SIG-M5 treated with dmso at 0.1 percent for 504 hours (cell line): Measurements from ENCODE around the gene NDUFA5.

ENCODE experiments used
- DNase-seq: peaks from one replicate; lab custom pipeline; 2025; ENCODE audit not compliant: unreplicated experiment; lab: John Stamatoyannopoulos, UW

Gene NDUFA5

GRCh38 chr7:123557398-123558288 is at the start of gene NDUFA5:
Gene NDUFA5 (minus strand): TSS chr7:123557818. CDS start chr7:123557795, 23 bp downstream.
- DNase-seq, result peak; percentile 98

- no peak for DNase-seq
Measured at GRCh38 chr7:123604739-123605138, 47.1 kb upstream of the NDUFA5 start.

DNA sequence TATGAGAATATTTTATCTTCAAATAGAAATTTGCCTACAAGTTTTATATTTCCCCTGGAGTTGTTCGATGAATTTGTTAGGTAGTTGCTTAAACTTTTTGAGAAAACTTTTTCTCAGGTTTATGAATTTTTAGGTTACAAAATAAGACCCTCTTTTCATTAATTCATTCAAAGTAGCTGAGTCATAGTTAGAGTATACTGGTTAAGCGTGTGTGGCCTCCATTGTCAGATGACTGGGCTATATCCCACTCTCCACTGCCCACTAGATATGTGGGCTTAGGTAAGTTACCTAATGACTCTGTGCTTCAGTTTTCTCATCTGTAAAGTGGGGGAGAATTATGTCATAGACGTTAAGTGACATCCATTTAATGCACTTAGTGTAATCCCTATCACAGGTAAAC is 45.0 kb upstream of the NDUFA5 start:
- no peak for DNase-seq

DNA sequence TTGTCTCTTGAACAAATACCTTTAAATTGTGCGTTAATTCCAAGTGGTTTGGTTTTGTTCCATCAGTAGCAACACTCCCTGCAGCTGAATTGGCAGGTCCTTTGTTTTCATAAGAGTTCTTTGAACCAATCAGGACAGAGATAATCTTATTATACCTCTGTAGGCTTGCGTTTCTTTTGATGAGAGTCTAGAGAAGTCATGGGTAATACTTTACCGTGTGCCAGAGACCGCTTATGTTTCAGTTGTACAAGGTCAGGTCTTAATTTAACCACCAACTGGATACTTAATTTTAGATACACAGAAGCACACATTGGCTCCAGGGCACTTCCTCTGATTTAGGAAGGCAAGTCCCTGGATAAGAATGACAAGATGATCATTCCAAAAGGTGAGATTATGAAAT is 43.9 kb upstream of the NDUFA5 start, which contains the start of gene ASB15:
ASB15 (plus strand) TSS at position 292 of the 400 bp plus-strand sequence. CDS start 12,682 bp downstream, outside the sequence.
- DNase-seq, result no peak

GRCh38 chr7:123600876-123601275 is 43.3 kb upstream of the NDUFA5 start:
- DNase-seq, result no peak

DNA sequence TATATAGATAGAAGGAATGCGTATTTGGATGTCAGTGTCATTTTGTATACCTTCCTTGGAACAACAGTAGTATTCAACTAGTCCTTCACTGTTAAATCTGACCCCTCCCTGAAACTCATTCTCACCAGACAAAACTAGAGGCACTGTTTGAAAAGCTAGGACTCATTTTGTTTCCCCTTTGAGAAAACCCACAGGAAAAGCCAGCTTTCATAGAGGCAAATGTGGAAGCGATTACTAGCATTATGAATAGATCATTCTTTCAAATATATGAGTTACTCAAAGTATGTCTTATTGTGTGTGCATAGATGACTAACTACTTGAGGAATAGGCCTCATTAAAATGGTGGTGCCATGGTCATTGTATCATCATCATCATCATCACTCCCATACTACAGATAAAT is 42.1 kb upstream of the NDUFA5 start:
- no peak for DNase-seq

DNA sequence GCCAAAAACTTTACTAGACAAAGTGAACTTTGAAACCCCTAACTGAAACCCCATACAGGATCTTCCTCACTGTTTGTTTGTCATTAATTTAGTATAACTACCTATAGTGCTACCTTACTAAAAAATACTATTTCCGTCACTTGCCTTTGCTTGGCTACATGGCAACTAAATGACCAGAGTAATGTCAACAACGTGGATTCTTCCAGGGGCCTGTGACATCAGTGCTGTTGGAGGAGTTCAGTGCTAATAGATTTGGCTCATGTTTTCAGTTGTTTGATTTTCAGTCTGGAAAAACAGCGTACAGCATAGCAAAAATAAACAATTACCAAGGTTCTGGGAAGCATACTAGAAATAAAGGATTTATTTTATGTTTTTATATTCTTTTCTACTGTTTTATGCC is 41.0 kb upstream of the NDUFA5 start:
- DNase-seq, result no peak

GRCh38 chr7:123594813-123595241 is 37.2 kb upstream of the NDUFA5 start:
- no peak for DNase-seq

DNA sequence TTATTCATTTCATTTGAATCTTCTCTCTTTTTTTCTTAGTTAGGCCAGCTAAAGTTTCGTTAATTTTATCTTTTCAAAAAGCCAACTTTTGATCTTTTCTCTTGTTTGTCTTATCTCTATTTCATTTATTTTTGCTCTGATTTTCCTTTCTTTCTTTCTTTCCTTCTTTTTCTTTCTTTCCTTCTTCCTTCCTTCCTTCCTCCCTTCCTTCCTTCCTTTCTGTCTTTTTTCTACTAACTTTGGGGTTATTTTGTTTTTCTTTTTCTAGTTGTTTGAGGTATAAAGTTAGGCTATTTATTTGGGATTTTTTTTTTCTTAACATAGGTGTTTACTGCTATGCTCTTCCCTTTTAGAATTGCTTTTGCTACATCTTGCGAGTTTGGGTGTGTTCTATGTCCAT is 30.8 kb upstream of the NDUFA5 start:
- DNase-seq, result no peak

DNA sequence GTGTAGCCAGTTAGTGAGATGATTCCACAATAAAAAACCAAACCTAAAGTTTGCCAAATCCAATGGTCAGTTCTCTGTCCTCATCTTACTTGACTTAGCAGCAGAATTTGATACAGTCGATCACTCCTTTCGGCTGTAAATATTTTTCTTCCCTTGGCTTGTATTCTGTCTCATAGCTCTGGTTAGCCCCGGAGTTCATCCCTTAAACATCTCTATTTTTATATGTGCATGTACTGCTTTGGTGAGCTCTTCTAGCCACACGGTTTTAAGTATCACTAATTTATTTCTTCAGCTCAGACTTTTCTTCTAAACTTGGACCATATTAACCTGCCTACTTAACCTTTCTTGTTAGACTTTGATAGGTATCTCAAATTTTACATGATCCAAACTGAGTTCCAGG is 26.2 kb upstream of the NDUFA5 start:
- no peak for DNase-seq

- DNase-seq, result no peak
Measured at GRCh38 chr7:123581162-123581459, 23.5 kb upstream of the NDUFA5 start.

GRCh38 chr7:123580406-123581161 is 23.0 kb upstream of the NDUFA5 start:
- DNase-seq, result peak; percentile 55

DNA sequence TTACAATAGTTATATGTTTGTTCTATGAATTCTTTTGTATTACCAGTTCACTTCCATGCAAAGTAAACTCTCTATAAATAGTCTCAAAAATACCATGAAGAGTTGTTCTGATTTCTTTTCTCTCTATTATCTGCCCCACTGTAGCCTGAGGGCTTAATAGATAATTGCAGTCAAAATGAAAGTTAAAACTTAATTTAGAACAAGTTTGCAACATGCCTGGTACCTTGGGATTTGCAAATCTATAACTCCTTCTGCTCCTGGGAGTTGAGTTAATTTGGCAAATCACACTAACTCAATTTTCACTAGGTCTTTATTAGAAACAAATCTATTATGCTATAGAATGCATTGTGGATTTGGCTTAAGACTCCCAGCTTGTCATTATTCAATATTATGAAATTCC is 21.8 kb upstream of the NDUFA5 start:
- no peak for DNase-seq

- DNase-seq, result peak; percentile 24
Measured at GRCh38 chr7:123573896-123574467, 16.4 kb upstream of the NDUFA5 start.

GRCh38 chr7:123573341-123573740 is 15.7 kb upstream of the NDUFA5 start:
- no peak for DNase-seq

GRCh38 chr7:123571684-123572083 is 14.1 kb upstream of the NDUFA5 start:
- no peak for DNase-seq

GRCh38 chr7:123571187-123571586 is 13.6 kb upstream of the NDUFA5 start:
- no peak for DNase-seq

GRCh38 chr7:123570390-123571182 is 13.0 kb upstream of the NDUFA5 start:
- DNase-seq, result no peak

GRCh38 chr7:123569352-123570010 is 11.9 kb upstream of the NDUFA5 start:
- peak; percentile 30 for DNase-seq

DNA sequence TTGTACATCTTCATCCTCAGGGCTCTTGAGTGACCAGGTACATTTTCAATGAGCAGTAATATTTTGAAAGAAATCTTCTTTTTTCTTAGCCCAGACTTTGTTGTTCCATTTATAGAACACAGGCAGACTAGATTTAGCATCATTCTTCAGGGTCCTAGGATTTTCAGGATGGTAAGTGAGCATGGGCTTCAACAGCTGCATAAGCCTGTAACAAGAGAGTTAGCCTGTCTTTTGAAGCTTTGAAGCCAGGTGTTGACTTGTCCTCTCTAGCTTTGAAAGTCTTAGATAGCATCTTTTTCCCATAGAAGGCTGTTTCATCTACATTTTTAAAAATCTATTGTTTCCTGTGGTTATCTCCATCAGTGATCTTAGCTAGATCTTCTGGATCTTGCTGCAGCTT is 4.5 kb upstream of the NDUFA5 start:
- DNase-seq, result no peak
